NCI-H774 (cell line): ENCODE data around the gene DAGLA.

Experiments used
- DNase-seq: peaks from one replicate; lab custom pipeline; 2025; lab: John Stamatoyannopoulos, UW

The DAGLA gene

GRCh38 chr11:61730240-61730994 is 50.2 kb downstream of the DAGLA start:
- peak; percentile 92 for DNase-seq

GRCh38 chr11:61731211-61731951 is 51.2 kb downstream of the DAGLA start:
- DNase-seq = no peak

DNA sequence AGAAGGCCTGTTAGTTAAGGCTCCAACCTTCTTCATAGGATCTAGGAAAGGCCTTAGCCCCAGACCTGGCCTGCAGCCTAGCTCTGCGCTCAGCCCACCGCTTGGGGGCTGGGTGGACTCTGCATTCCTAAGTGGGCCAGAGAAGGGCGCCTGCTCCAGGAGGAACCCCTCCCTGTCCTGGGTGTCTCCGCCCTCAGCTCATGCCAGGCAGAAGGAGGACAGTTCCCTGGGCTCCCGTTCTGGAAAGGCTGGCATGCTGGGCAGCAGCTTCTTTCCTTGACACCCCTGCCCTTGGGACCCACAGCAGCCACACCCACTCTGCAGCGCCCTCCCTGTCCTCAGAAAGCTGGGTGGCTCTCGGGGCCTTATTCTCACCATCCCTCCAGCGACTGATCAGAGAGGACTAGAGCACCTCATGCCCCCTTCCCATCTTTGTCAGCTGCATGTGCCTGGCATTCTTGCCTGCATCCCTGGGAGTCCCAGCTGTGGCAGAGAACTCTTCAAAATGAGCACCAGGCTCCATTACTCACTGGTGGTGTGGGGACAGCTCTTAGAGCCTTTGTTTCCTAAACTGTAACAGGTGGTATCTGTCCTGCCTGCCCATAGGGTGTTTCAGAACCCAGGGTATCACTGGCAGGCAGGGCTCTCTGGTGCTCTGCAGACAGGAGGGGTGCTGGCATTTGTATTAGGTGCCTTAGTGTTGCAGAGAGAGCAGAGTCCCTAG is 51.9 kb downstream of the DAGLA start:
- DNase-seq = no peak

DNA sequence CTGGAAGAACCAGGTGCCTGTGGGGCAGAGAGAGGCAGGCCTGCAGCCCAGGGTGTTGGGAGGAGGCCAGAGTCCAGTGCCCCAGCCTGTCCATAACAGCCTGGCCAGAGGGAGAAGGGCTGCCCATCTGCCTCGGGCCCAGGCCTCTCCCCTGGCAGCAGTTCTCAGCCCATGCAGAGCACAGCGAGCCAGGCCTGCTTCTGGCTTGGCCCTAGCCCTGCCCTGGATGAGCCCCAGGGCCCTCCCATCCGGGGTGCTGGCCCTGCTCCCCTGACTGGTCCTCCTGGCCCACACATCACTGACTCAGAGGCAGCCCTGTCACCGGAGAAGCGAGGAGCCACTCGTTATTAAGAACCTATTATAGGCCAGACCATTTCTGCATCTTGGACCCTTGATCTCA is 52.5 kb downstream of the DAGLA start:
- no peak for DNase-seq

DNA sequence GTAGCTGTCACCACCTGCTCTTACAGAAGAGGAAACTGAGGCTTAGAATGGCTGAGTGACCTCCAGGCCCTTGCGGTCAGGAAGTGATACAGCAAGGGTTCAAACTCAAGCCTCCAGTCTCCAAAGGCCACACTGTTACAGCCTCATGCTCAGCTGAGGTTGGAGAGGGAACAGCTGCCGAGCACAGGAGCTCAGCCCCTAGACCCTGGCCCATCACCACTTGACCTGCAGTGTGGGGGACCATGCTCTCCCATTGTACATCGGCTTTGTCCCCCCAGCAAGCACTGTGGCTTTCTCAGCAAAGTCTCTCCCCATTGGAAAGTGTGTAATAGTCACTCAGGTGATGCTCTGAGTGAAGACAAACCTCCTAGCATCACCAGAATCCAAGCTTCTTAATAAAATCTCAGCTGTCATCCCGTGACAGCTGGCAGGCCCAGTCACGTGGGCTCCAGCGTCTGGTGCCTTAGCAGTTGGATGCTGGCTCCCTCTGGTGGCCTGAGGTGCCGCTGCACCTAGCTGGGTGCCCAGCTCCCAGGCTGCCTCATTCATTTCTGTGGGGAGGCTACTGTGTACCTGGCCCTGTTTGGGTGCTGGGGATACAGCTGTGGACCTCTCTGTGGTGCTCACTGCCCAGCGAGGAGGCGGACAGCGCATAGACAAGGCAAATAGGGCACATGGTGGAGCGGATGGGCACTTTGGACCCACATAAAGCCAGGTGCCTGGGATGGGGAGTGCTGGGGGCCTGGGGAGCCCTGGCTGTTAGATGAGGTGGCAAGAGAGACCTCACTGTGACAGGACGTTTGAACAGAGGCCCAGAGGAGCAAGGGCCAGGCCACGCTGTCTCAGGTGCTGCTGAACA is 53.2 kb downstream of the DAGLA start:
- peak; percentile 83 for DNase-seq

GRCh38 chr11:61734767-61735166 is 54.6 kb downstream of the DAGLA start:
- no peak for DNase-seq

DNA sequence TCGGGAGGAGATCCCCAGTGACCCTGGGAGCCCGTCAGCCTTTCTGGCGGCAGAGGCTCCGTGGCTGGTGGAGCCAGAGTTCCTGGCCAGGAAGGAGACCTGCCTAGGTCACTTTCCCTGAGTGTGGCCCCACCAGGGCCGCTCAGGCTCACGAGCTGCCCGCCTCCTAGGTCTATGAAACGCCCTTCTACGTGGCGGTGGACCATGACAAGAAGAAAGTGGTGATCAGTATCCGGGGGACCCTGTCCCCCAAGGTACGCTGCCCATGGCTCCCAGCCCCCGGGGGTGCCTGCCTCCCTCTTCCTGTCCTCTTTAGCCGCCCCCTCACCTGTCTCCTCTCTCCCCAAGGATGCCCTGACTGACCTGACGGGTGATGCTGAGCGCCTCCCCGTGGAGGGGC is 55.2 kb downstream of the DAGLA start:
- DNase-seq = no peak

- DNase-seq = no peak
Measured at GRCh38 chr11:61736310-61736709, 56.1 kb downstream of the DAGLA start.

- no peak for DNase-seq
Measured at GRCh38 chr11:61737131-61737530, 56.9 kb downstream of the DAGLA start.

- no peak for DNase-seq
Measured at GRCh38 chr11:61737636-61738386, 57.6 kb downstream of the DAGLA start.

DNA sequence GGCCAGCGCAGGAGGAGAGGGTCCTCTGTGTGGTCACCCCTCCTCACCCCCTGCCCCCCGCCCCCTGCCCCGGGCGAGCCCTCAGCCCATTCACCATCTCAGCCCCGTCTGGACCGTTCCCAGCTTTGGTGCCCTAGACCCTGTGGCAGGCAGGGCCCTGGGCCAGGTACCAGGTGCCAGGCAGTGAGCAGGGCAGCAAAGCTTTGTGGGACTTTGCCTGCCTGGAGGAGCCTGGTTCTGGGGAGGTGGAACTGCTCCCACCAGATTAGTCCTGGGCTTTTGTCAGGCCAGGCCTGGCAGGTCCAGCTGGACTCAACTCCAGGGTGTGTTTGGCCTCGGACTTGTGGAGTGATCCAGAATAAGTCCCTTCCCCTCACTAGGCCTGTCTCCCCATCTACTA is 58.6 kb downstream of the DAGLA start:
- DNase-seq = no peak

- DNase-seq = no peak
Measured at GRCh38 chr11:61739413-61739812, 59.2 kb downstream of the DAGLA start.

DNA sequence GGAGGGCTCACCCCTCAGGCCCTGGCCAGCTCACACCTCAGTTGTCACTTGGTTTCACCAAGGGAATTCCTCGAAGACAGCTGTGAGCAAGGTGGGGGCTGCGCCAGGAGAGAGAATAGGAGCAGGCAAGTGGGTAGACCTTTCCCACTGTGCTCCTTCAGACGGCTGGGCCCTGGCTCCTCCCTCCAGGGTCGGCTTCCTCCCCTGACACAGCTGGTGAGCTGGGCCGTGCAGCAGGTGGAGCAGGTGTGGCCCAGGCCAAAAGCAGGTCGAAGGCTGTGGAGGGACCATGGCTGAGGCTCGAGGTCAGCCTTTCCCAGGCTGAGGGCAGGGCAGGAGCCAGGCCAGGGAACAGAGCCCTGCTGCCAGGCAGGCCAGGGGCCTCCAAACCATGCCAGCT is 59.8 kb downstream of the DAGLA start:
- DNase-seq = no peak

GRCh38 chr11:61742391-61742790 is 62.2 kb downstream of the DAGLA start:
- no peak for DNase-seq

GRCh38 chr11:61743486-61744095 is 63.4 kb downstream of the DAGLA start:
- no peak for DNase-seq

- no peak for DNase-seq
Measured at GRCh38 chr11:61744181-61744580, 64.0 kb downstream of the DAGLA start.

GRCh38 chr11:61744609-61745156 is 64.5 kb downstream of the DAGLA start:
- no peak for DNase-seq

DNA sequence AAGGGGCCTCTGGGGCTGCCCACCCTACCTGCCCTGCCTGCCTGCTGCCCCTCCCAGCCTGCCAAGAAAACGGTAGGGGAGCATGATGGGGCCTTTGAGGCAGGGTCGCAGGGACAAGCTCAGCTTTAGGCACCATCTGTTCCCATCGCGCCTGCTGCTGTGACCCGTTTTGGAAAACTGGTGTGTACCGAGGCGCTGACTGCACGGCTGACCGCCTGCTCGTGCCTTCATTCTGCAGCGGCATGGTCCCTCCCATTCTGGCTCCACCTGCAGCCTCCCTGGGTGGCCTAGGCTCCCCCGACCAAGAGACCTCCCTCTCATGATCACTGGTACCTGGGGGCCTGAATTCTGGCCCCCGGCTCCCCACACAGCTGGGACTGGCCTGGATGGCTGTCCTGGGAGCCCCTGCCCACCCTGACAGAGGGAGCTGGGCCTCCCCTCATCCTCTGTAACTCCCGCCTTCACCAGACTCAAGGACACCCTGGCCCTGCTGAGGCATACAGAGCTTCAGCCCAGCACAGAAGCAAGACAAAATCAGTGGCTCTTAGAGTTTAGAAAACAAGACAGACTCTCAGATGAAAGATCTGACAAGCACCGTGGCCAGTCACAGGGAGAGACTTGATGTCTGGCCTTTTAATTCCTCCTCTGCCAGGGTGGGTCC is 65.7 kb downstream of the DAGLA start:
- no peak for DNase-seq

DNA sequence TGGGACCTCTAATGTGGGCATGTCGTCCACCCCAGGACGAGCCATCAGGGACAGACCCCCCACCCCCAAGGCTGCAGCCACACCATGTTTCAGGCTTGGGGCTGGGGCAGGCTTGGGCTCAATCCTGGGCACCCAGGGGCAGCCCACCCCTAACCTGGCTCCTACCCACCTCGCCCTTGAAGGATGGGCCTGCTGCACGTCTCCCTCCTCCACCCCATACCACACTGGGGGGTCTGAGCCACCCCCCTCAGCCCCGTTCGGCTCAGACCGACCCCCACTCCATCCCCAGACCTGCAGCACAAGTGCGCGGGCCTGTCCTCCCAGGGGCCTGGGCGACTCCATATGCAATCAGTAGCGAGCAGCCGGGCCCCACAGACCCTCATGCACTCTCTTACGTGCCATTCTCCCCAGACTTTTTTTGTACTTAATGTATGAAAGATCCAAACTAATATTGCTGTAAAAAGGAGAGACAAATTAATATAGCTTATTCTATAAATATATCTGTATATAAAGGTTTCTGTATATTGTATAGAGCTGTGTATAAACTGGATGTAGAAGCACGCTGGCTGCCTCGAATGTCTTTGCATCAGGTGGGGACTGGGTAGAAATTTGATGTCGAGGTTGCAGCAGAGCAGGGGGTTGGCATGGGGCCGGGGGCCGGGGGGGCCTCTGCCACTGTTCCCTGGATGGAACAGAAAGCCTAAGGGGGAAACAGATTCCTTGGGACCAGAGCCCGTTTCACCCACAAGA is 66.4 kb downstream of the DAGLA start:
- no peak for DNase-seq
